AG04450 (cell line): ENCODE measurements around the gene TMEM91. TPM values are rescaled to one million over a fixed set of nuclear protein-coding genes. Genes with fewer than 3 reads are reported as not detected.

Experiments
- CTCF ChIA-PET: fragments of 300-600, 350-600 bp; formaldehyde crosslinking; extraction: SDS; loops from one replicate; lab custom pipeline; 2022; ENCODE audit warnings: antibody characterized with exemption, inconsistent platforms; lab: Charles Lee
- POLR2A ChIA-PET: fragments of 350-600 bp; formaldehyde crosslinking; extraction: SDS; loops from one replicate; lab custom pipeline; 2021; ENCODE audit warnings: antibody characterized with exemption, inconsistent platforms; lab: Yijun Ruan, JAX
- DNase-seq: peaks from one replicate; pipeline ENCODE4 v3.0.0-alpha.2; 2011; ENCODE audit warnings: low read depth, low spot score
- H3K27ac ChIP-seq: one replicate; pipeline ENCODE4 v1.5.1; 2012; ENCODE audit warnings: low read depth, low read length, control low read depth
- H3K27me3 ChIP-seq: one replicate; pipeline ENCODE4 v1.6.0; 2012; ENCODE audit warnings: low read length; ENCODE audit not compliant: control insufficient read depth, insufficient read depth
- H3K4me3 ChIP-seq: 2 replicates; pipeline ENCODE4 v1.5.1; 2011; ENCODE audit warnings: mild to moderate bottlenecking, low read depth, low read length, control low read depth
- H3K9me3 ChIP-seq: 2 replicates; pipeline ENCODE4 v1.5.1; 2012; ENCODE audit warnings: low read length; ENCODE audit not compliant: control insufficient read depth, insufficient read depth
- polyA plus RNA-seq: library from polyadenylated mRNA; depleted of rRNA; stranded (reverse); fragments of >200 nt; gene quantifications from 2 replicates; pipeline ENCODE4 v1.2.3, GENCODE V29; 2011
- TF ChIP-seq, protein P1 (sequence below): IDR thresholded peaks from 2 replicates; pipeline ENCODE4 v1.5.1; 2011; ENCODE audit warnings: low read depth, low read length, control low read depth, inconsistent platforms

Gene TMEM91
- polyA plus RNA-seq, 1 experiment, result 5.2 TPM

DNA sequence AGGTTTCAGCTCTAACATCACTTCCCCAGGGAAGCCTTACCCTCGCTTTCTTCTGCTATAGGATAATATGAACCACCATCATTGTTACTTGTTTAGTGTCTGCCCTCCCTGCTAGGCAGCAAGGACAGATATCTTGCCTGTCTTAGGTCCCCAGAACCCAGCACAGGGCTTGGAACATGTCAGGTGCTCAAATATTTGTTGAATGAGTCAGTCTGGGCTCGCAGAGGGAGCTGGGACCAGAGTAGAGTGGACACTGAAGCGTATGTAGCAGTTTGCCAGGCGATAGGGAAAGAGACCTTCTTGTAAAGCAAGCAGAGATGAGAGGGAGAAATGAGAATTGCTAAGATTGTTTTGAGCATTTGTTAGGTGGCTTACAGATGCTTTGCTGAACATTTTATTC lies 33.0 kb downstream of the TMEM91 start:
- Histone ChIP-seq H3K27ac (no peak overlapping the region), H3K27me3 (no peaks in the 10 kb centered on the region), H3K9me3 (no peaks in the 10 kb centered on the region), H3K4me3 (no peak overlapping the region)
- DNase-seq, result no peak
- TF ChIP-seq, protein P1, sequence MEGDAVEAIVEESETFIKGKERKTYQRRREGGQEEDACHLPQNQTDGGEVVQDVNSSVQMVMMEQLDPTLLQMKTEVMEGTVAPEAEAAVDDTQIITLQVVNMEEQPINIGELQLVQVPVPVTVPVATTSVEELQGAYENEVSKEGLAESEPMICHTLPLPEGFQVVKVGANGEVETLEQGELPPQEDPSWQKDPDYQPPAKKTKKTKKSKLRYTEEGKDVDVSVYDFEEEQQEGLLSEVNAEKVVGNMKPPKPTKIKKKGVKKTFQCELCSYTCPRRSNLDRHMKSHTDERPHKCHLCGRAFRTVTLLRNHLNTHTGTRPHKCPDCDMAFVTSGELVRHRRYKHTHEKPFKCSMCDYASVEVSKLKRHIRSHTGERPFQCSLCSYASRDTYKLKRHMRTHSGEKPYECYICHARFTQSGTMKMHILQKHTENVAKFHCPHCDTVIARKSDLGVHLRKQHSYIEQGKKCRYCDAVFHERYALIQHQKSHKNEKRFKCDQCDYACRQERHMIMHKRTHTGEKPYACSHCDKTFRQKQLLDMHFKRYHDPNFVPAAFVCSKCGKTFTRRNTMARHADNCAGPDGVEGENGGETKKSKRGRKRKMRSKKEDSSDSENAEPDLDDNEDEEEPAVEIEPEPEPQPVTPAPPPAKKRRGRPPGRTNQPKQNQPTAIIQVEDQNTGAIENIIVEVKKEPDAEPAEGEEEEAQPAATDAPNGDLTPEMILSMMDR, result no peak
- ChIA-PET CTCF (no interaction called here), POLR2A (no interaction called here)

DNA sequence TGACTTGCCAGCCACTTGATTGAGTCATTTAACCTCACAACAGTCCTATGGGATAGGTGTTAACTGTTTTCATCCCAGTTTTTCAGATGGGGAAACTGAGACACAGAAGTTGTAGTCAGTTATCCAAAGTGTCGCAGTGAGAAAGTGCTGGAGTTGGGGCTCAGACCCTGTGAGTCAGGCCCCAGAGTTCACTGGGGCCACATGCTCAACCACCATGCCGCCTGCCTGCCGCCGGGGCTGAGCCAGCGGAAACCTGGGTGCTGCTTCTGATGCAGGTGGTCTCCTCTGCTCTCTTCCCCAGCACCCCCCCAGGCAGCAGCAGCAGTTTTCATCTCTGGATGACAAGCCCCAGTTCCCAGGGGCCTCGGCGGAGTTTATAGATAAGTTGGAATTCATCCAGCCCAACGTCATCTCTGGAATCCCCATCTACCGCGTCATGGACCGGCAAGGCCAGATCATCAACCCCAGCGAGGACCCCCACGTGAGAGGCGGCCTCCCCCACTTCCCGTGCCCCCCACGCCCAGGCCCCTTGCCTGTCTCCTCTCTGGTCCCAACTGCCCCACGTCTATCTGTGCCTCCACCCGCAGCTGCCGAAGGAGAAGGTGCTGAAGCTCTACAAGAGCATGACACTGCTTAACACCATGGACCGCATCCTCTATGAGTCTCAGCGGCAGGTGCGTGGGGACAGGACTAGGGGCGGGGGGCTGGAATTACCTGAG lies 34.2 kb downstream of the TMEM91 start:
- TF ChIP-seq, protein P1, result no peak
- POLR2A ChIA-PET, result no interaction called here
- no peaks in the 10 kb centered on the region for H3K27me3 ChIP-seq
- H3K4me3 ChIP-seq, result no peak overlapping the region
- CTCF ChIA-PET, result interaction anchor here (0.8 kb wide), 1 partner anchor 38 kb away, joined by 3 read pairs; no protein-coding TSS in a partner anchor
- H3K27ac ChIP-seq, result no peak overlapping the region
- DNase-seq, result no peak
- H3K9me3 ChIP-seq, result no peaks in the 10 kb centered on the region

DNA sequence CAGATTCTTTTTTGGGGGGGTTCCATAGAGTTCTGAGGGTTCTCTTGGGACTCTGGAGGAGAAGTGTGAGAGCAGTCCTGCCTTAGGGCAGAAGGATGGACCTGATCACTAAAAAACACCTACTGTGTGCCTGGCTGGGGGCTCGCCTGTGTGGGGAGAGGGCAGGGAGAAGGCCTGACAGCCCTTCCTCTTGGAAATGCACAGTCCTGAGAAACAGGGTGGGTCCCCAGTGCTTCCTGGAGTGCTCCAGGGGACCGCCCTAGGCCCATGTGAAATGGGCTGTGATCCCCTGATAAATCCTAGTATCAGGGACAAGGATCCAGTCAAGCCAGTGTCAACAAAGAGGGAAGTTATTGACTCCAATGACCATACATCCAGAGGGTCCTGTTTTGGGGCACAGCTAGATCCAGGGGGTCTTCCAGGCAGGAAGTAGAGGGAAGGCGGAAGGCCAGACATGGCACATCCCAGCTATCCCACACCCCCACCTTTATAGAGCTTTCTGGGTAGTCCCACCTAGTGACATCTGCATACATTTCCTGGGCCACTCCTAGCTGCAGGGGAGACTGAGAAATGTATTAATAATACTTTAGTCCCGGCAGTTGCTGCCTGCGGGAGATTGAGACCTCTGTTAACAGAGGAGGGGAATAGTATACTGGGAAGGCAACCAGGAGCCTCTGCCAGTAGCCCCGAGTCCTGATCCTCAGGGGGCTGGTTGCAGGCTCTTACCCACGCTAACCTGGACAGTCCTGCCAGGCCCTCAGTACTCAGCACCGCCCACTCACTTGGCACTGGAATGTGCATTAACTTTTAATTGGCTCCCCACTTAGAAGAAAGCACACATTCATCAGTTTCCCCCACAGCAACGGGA lies 35.0 kb downstream of the TMEM91 start:
- no peaks in the 10 kb centered on the region for H3K27me3 ChIP-seq
- no peaks in the 10 kb centered on the region for H3K9me3 ChIP-seq
- H3K4me3 ChIP-seq, result no peak overlapping the region
- no peak overlapping the region for H3K27ac ChIP-seq
- TF ChIP-seq, protein P1, result no peak
- ChIA-PET CTCF (no interaction called here), POLR2A (no interaction called here)
- no peak for DNase-seq

DNA sequence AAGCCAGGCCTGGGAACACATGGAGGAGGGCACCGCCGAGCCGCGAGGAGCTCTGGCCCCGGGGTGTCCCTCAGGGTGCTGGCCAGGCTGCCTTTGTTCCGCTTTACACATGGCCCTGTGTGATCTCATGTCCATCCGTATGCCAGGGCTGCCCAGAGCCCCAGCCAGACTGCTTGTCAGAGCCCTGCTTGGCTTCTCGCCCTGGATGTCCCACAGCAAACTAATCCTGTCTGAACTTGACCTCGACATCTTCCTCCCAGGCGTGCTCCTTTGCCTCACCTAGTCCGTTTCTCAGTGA lies 35.6 kb downstream of the TMEM91 start:
- ChIA-PET CTCF (no interaction called here), POLR2A (no interaction called here)
- Histone ChIP-seq H3K9me3 (no peaks in the 10 kb centered on the region), H3K27me3 (no peaks in the 10 kb centered on the region), H3K27ac (no peak overlapping the region), H3K4me3 (no peak overlapping the region)
- DNase-seq, result no peak
- TF ChIP-seq, protein P1, result no peak

DNA sequence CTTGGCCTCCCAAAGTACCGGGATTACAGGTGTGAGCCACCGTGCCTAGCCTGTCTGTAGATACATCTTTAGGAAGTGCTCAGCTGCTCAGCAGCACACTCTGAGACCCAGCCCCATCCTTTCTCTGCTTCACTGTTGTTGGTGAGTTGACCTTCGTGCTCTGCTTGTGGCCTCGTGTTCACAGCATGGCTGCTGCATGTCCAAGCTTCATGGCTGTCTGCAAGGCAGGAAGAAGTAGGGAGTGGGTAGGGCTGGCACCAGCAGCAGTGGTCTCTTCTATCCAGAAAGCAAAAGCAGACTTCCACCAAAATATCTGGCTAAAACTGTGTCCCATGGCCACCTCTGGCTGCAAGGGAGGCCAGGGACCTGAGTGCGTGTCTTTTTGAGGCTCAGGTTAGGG lies 36.6 kb downstream of the TMEM91 start:
- no peak overlapping the region for H3K27ac ChIP-seq
- ChIA-PET POLR2A (no interaction called here), CTCF (interaction anchor here (0.6 kb wide), 1 partner anchor 61 kb away, joined by 3 read pairs; no protein-coding TSS in a partner anchor)
- TF ChIP-seq, protein P1, result no peak
- DNase-seq, result no peak
- H3K4me3 ChIP-seq, result no peak overlapping the region
- H3K27me3 ChIP-seq, result no peaks in the 10 kb centered on the region
- H3K9me3 ChIP-seq, result no peaks in the 10 kb centered on the region
